Stimulated activated CD4-positive, alpha-beta T cell treated with anti-CD3 and anti-CD28 coated beads, Interleukin-4, amount 100 ng/mL, for 1 hour (primary cell): Measurements from ENCODE around the gene HEPN1.
"Not testable (repeated sequence)": the region's sequence is repeated elsewhere in the genome, so short reads cannot be mapped to it uniquely, and the experiment has no call there.

Experiments
- DNase-seq: peaks from one replicate; pipeline ENCODE4 v3.0.0-alpha.2; 2020

The HEPN1 gene

GRCh38 chr11:124944565-124944964 is 25.5 kb downstream of the HEPN1 start:
- DNase-seq, result no peak

- DNase-seq, result no peak
Measured at GRCh38 chr11:124945826-124946225, 26.8 kb downstream of the HEPN1 start.

GRCh38 chr11:124946735-124947141 is 27.7 kb downstream of the HEPN1 start:
- DNase-seq, result no peak

- no peak for DNase-seq
Measured at GRCh38 chr11:124950601-124951330, 31.7 kb downstream of the HEPN1 start.

- no peak for DNase-seq
Measured at GRCh38 chr11:124951341-124951740, 32.3 kb downstream of the HEPN1 start.

- peak; percentile 96 for DNase-seq
Measured at GRCh38 chr11:124953753-124954589, 34.9 kb downstream of the HEPN1 start, which contains the start of gene CCDC15. Gene CCDC15 (plus strand): TSS chr11:124954202. CDS start chr11:124954733, 531 bp downstream.

- DNase-seq, result no peak
Measured at GRCh38 chr11:124954590-124954955, 35.5 kb downstream of the HEPN1 start.

- no peak for DNase-seq
Measured at GRCh38 chr11:124955035-124955434, 36.0 kb downstream of the HEPN1 start.

GRCh38 chr11:124961972-124962609 is 43.0 kb downstream of the HEPN1 start:
- DNase-seq, result no peak

- DNase-seq, result not testable (repeated sequence)
Measured at GRCh38 chr11:124968197-124968596, 49.1 kb downstream of the HEPN1 start.
